ENCODE measurements around the gene USP15. TPM values are rescaled to one million over a fixed set of nuclear protein-coding genes. Genes with fewer than 3 reads are reported as not detected.

USP15 gene
- total RNA-seq, 4 donors from 2014 or later = 70.8 to 99.4 (median 77.9) TPM

- WGBS, 2 donors = 45 to 47% methylated on average over 8 of the region's 8 CpGs
- peaks cover 0 to 25% (median 9%) of the 10 kb centered on the region in 4 donors for H3K4me1 ChIP-seq
- no peaks in the 10 kb centered on the region for H3K9me3 ChIP-seq
- H3K27ac ChIP-seq = peak overlapping the region in 2 of 4 donors; percentile 35 to 52
- H3K27me3 ChIP-seq = no peaks in the 10 kb centered on the region
- H3K4me3 ChIP-seq = no peak overlapping the region
- H3K36me3 ChIP-seq = no peaks in the 10 kb centered on the region
- TF ChIP-seq CTCF (IDR thresholded peaks at IDR 0.05) (no peak), POLR2A (IDR thresholded peaks at IDR 0.05) (no peak), EP300 (IDR thresholded peaks at IDR 0.05) (no peak)
- DNase-seq (ENCODE audit: low spot score in 2 of 2) = no peak
Measured at GRCh38 chr12:62256408-62257096, 3.7 kb upstream of the USP15 start.

GRCh38 chr12:62258231-62258630, 2.0 kb upstream of the USP15 start:
- Histone ChIP-seq H3K27me3 (no peaks in the 10 kb centered on the region), H3K36me3 (no peaks in the 10 kb centered on the region), H3K9me3 (no peaks in the 10 kb centered on the region), H3K27ac (no peak overlapping the region), H3K4me3 (no peak overlapping the region), H3K4me1 (peaks cover 0 to 37% (median 23%) of the 10 kb centered on the region in 4 donors)
- WGBS, 2 donors = 89 to 93% methylated on average over 3 of the region's 3 CpGs
- no peak for TF ChIP-seq POLR2A (IDR thresholded peaks at IDR 0.05)
- TF ChIP-seq CTCF (IDR thresholded peaks at IDR 0.05) = no peak
- no peak for TF ChIP-seq EP300 (IDR thresholded peaks at IDR 0.05)
- DNase-seq (ENCODE audit: low spot score in 2 of 2) = no peak

GRCh38 chr12:62258941-62259630, 1.1 kb upstream of the USP15 start:
- WGBS, 2 donors = 38 to 41% methylated on average over 10 of the region's 10 CpGs
- TF ChIP-seq POLR2A (IDR thresholded peaks at IDR 0.05) (no peak), EP300 (IDR thresholded peaks at IDR 0.05) (no peak), CTCF (IDR thresholded peaks at IDR 0.05) (no peak)
- DNase-seq (ENCODE audit: low spot score in 2 of 2) = no peak
- no peaks in the 10 kb centered on the region for H3K9me3 ChIP-seq
- peaks cover 0 to 46% (median 27%) of the 10 kb centered on the region in 4 donors for H3K4me1 ChIP-seq
- H3K36me3 ChIP-seq = no peaks in the 10 kb centered on the region
- no peaks in the 10 kb centered on the region for H3K27me3 ChIP-seq
- peak overlapping the region; percentile 90 to 98 (median 95) for H3K27ac ChIP-seq
- H3K4me3 ChIP-seq = peak overlapping the region; percentile 74 to 99 (median 88)

- peak overlapping the region; percentile 74 to 99 (median 88) for H3K4me3 ChIP-seq
- peak overlapping the region; percentile 90 to 98 (median 95) for H3K27ac ChIP-seq
- no peak for TF ChIP-seq EP300 (IDR thresholded peaks at IDR 0.05)
- TF ChIP-seq CTCF (IDR thresholded peaks at IDR 0.05) = no peak
- TF ChIP-seq POLR2A (IDR thresholded peaks at IDR 0.05) = no peak
- no peaks in the 10 kb centered on the region for H3K27me3 ChIP-seq
- no peaks in the 10 kb centered on the region for H3K9me3 ChIP-seq
- H3K4me1 ChIP-seq = peaks cover 0 to 51% (median 28%) of the 10 kb centered on the region in 4 donors
- no peaks in the 10 kb centered on the region for H3K36me3 ChIP-seq
- 0 to 1% methylated on average over 15 of the region's 15 CpGs for WGBS, 2 donors
- DNase-seq (ENCODE audit: low spot score in 2 of 2) = no peak
Measured at GRCh38 chr12:62259631-62259992, 592 bp upstream of the USP15 start.

Data from tibial nerve (tissue), 4 donors.